ENCODE results near the gene CD58.

The CD58 gene

DNA sequence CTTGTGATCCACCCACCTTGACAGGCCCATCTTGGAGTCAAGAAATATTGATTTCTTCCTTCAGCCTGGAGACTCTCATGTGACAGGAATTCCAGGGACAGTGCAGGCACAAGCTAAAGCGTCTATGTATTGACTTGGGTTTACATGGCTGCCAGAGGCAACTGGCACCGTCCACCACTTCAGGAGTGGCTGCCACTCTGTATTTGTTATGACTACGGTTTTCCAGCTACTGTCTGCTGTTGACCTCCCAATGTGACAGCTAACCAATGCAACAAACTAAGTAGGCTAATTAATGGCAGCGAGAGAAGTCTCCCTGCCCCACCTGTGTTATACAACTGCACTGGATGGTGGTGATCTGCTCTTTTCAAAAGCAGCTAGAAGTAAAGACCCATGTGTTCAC, 56.9 kb downstream of the CD58 start:
- ChIA-PET POLR2A (interaction anchor here (1.0 to 2.0 kb wide), 3 partner anchors 10 to 32 kb away, joined by 3 to 26 read pairs (median 4); no protein-coding TSS in a partner anchor), CTCF (interaction anchor here (0.9 to 6.0 kb wide), 5 partner anchors 10 to 61 kb away, joined by 3 to 31 read pairs (median 24); no protein-coding TSS in a partner anchor)
- H3K27ac ChIP-seq (ENCODE audit: insufficient read depth in 1 of 2, low read depth in 1 of 2, low read length in 2 of 2, poor library complexity in 1 of 2, severe bottlenecking in 2 of 2), result peak overlapping the region in 1 of 2 experiments; percentile 80
- H3K36me3 ChIP-seq (ENCODE audit: control insufficient read depth in 4 of 4, insufficient read depth in 4 of 4, low read length in 3 of 4), result peaks cover 0 to 7% (median 2%) of the 10 kb centered on the region in 4 experiments
- no peaks in the 10 kb centered on the region for H3K27me3 ChIP-seq (replicated peaks in 2 of 5; ENCODE audit: control insufficient read depth in 4 of 5, insufficient read depth in 5 of 5, low read length in 4 of 5)
- peaks cover 27 to 64% (median 50%) of the 10 kb centered on the region in 4 experiments for H3K4me1 ChIP-seq (ENCODE audit: control extremely low read depth in 1 of 4, control insufficient read depth in 4 of 4, insufficient read depth in 4 of 4, low read length in 3 of 4)
- peaks cover 0 to 3% (median 0%) of the 10 kb centered on the region in 5 experiments for H3K9me3 ChIP-seq (ENCODE audit: control extremely low read depth in 1 of 5, control insufficient read depth in 4 of 5, insufficient read depth in 2 of 5, low read depth in 1 of 5, low read length in 4 of 5)
- no peak overlapping the region for H3K4me3 ChIP-seq (ENCODE audit: control insufficient read depth in 1 of 7, extremely low read depth in 1 of 7, insufficient read depth in 4 of 7, low read depth in 2 of 7, low read length in 6 of 7)
- no peak for DNase-seq
- WGBS (ENCODE audit: insufficient coverage), result 96% methylated on average over 4 of the region's 4 CpGs

DNA sequence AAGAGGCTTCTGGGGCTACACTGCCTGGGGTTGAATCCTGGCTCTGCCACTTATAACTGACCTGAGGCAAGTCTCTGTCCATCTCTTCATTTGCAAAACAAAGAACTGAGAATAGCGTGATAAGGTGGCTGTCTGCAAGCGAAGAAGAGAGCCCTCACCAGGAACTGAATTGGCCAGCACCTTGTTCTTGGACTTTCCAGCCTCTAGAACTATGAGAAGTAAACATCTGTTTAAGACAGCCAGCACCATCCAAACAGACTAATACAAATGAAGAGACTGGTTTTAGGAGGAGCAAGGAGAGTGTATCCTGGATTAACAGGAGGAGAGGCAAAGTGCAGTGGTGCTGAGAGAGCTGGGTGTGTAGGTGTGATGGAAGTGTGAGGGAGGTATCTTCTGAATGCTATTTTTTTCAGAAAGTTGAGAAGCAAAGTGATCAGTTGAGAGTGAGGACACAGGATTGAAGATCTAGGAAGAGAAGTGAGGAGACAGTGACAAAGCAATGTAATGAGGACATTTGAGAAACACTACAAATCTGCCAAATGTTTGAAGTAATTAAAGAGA, 59.3 kb downstream of the CD58 start:
- H3K9me3 ChIP-seq (ENCODE audit: control extremely low read depth in 1 of 5, control insufficient read depth in 4 of 5, insufficient read depth in 2 of 5, low read depth in 1 of 5, low read length in 4 of 5), result peaks cover 0 to 3% (median 0%) of the 10 kb centered on the region in 5 experiments
- peaks cover 30 to 73% (median 54%) of the 10 kb centered on the region in 4 experiments for H3K4me1 ChIP-seq (ENCODE audit: control extremely low read depth in 1 of 4, control insufficient read depth in 4 of 4, insufficient read depth in 4 of 4, low read length in 3 of 4)
- H3K27ac ChIP-seq (ENCODE audit: insufficient read depth in 1 of 2, low read depth in 1 of 2, low read length in 2 of 2, poor library complexity in 1 of 2, severe bottlenecking in 2 of 2), result no peak overlapping the region
- ChIA-PET POLR2A (no interaction called here), CTCF (interaction anchor here (1.0 to 5.4 kb wide), 4 partner anchors 12 to 58 kb away, joined by 3 to 24 read pairs (median 4); no protein-coding TSS in a partner anchor)
- no peaks in the 10 kb centered on the region for H3K27me3 ChIP-seq (replicated peaks in 2 of 5; ENCODE audit: control insufficient read depth in 4 of 5, insufficient read depth in 5 of 5, low read length in 4 of 5)
- H3K36me3 ChIP-seq (ENCODE audit: control insufficient read depth in 4 of 4, insufficient read depth in 4 of 4, low read length in 3 of 4), result peaks cover 0 to 4% (median 0%) of the 10 kb centered on the region in 4 experiments
- DNase-seq, result no peak
- no CpG with 5 or more reads among the region's 2 CpGs for WGBS (ENCODE audit: insufficient coverage)
- H3K4me3 ChIP-seq (ENCODE audit: control insufficient read depth in 1 of 7, extremely low read depth in 1 of 7, insufficient read depth in 4 of 7, low read depth in 2 of 7, low read length in 6 of 7), result no peak overlapping the region

DNA sequence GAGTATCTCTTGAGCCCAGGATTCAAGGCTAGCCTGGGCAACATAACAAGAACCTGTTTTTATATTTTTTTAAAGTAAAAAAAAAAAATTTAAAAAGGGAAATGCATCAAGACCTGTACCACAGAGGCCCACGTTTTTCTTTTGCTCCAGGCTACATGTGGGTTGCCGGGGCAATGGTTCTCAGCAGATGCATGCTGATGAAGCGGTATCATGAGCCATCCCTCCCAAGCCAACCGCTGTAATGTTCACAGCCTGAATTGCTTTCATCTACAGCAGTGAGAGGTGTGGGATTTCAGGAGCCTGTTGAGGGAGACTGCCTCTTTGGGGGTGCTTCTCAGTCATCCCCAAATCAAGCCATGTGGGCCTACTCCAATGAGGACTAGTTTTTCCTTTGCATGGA, 60.5 kb downstream of the CD58 start:
- peak; percentile 42 to 92 (median 90) for DNase-seq
- peaks cover 28 to 73% (median 43%) of the 10 kb centered on the region in 4 experiments for H3K4me1 ChIP-seq (ENCODE audit: control extremely low read depth in 1 of 4, control insufficient read depth in 4 of 4, insufficient read depth in 4 of 4, low read length in 3 of 4)
- H3K36me3 ChIP-seq (ENCODE audit: control insufficient read depth in 4 of 4, insufficient read depth in 4 of 4, low read length in 3 of 4), result peaks cover 0 to 4% (median 0%) of the 10 kb centered on the region in 4 experiments
- H3K27ac ChIP-seq (ENCODE audit: insufficient read depth in 1 of 2, low read depth in 1 of 2, low read length in 2 of 2, poor library complexity in 1 of 2, severe bottlenecking in 2 of 2), result no peak overlapping the region
- peaks cover 0 to 3% (median 0%) of the 10 kb centered on the region in 5 experiments for H3K9me3 ChIP-seq (ENCODE audit: control extremely low read depth in 1 of 5, control insufficient read depth in 4 of 5, insufficient read depth in 2 of 5, low read depth in 1 of 5, low read length in 4 of 5)
- WGBS (ENCODE audit: insufficient coverage), result 56% methylated on average over 2 of the region's 4 CpGs
- H3K4me3 ChIP-seq (ENCODE audit: control insufficient read depth in 1 of 7, extremely low read depth in 1 of 7, insufficient read depth in 4 of 7, low read depth in 2 of 7, low read length in 6 of 7), result no peak overlapping the region
- H3K27me3 ChIP-seq (replicated peaks in 2 of 5; ENCODE audit: control insufficient read depth in 4 of 5, insufficient read depth in 5 of 5, low read length in 4 of 5), result no peaks in the 10 kb centered on the region
- ChIA-PET CTCF (interaction anchor here (1.0 to 5.4 kb wide), 4 partner anchors 10 to 34 kb away, joined by 3 to 24 read pairs (median 5); no protein-coding TSS in a partner anchor), POLR2A (no interaction called here)

DNA sequence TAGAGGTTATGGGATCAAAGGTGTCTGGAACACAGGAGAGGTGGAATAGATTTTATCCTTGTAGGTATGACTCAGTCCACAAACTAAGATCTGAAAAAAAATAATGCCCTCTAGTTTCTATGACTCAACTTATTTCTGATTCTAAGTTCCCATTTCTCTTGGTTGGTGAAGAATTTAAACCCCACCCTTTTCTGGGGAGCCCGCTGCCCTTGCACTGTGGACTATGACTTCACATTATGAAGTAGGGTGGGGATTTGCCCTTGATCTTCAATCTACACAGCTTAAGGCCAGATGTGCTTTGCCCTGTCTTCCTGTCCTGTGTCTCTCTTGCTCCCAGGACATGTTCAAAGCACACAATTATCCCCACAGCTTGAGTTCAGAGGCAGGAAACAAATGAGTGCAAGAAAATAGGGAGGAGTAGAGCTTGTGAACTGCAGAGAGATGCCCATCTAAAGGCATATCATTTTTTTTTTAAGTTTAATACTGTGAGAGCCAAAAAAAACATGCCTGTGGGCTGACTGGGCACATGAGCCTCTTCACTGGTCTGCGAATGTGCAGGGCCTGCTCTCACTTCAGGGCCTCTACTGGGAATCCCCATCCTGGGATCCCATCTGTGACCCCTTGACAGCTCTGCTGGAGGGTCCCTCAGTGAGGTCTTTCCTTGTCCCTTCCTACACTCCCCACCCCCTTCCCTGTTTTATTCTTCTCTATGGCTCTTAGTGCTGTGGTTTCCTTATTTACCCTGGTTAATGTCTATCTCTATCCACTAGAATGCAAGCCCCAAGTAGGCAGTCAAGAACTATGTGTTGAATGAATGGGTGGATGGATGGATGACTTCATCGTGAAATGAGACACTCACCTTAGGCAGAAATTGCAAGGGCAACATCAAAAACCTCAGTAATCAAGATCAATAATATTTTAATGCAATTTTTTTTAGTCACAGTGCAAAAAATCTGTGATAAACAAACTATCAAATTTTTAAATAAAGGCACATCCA, 61.5 kb downstream of the CD58 start:
- DNase-seq, result peak; percentile 48 to 89 (median 85)
- whole genome bisulfite sequencing (ENCODE audit: insufficient coverage), result 100% methylated on average over 1 of the region's 3 CpGs
- peaks cover 0 to 4% (median 0%) of the 10 kb centered on the region in 4 experiments for H3K36me3 ChIP-seq (ENCODE audit: control insufficient read depth in 4 of 4, insufficient read depth in 4 of 4, low read length in 3 of 4)
- POLR2A ChIA-PET, result no interaction called here
- peak overlapping the region in 1 of 7 experiments; percentile 28 for H3K4me3 ChIP-seq (ENCODE audit: control insufficient read depth in 1 of 7, extremely low read depth in 1 of 7, insufficient read depth in 4 of 7, low read depth in 2 of 7, low read length in 6 of 7)
- no peaks in the 10 kb centered on the region for H3K27me3 ChIP-seq (replicated peaks in 2 of 5; ENCODE audit: control insufficient read depth in 4 of 5, insufficient read depth in 5 of 5, low read length in 4 of 5)
- peaks cover 0 to 3% (median 0%) of the 10 kb centered on the region in 5 experiments for H3K9me3 ChIP-seq (ENCODE audit: control extremely low read depth in 1 of 5, control insufficient read depth in 4 of 5, insufficient read depth in 2 of 5, low read depth in 1 of 5, low read length in 4 of 5)
- CTCF ChIA-PET, result interaction anchor here (2.3 kb wide), 1 partner anchor 10 kb away, joined by 7 read pairs; no protein-coding TSS in a partner anchor
- H3K4me1 ChIP-seq (ENCODE audit: control extremely low read depth in 1 of 4, control insufficient read depth in 4 of 4, insufficient read depth in 4 of 4, low read length in 3 of 4), result peaks cover 25 to 71% (median 41%) of the 10 kb centered on the region in 4 experiments
- H3K27ac ChIP-seq (ENCODE audit: insufficient read depth in 1 of 2, low read depth in 1 of 2, low read length in 2 of 2, poor library complexity in 1 of 2, severe bottlenecking in 2 of 2), result no peak overlapping the region

DNA sequence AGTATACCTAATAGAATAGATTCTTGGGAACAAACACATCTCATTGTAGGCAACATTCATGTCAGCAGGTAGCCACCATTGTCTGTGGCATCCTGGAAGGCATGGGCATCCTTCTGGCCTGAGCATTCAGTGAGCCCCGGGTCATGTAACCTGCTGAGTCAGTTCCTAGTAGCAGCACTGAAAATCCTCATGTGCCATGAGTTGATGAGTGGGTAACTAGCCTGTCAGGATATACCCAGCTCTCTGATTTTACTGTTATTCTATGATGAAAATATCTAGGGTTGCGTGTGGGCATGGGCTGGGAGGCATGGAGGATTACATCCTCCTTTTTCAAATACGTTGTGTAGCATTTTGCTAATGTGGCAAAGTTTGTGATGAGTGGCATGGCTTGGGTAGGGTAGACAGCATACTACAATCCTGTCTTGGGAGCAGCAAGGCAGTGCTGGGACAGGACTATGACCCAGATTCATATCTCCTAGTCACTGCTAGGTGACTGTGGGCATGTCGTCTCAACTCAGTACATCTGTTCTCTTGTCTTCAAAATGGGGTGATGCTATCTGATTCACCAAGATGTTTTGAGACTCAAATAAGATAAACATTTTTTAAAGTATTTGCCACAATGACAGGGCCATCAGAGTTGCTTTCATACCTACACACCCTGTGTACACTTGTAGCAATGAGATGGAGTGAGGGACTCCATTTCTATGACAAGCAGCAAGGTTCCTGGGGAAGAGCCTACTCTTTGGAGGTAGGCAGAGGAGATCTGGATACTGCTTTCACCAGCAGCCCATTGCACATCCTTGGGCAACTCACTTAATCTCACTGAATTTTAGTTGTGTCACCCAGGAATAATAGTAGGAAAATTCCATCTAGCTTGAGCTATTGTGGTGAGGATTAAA, 62.5 kb downstream of the CD58 start:
- peaks cover 25 to 71% (median 42%) of the 10 kb centered on the region in 4 experiments for H3K4me1 ChIP-seq (ENCODE audit: control extremely low read depth in 1 of 4, control insufficient read depth in 4 of 4, insufficient read depth in 4 of 4, low read length in 3 of 4)
- no peak overlapping the region for H3K27ac ChIP-seq (ENCODE audit: insufficient read depth in 1 of 2, low read depth in 1 of 2, low read length in 2 of 2, poor library complexity in 1 of 2, severe bottlenecking in 2 of 2)
- H3K36me3 ChIP-seq (ENCODE audit: control insufficient read depth in 4 of 4, insufficient read depth in 4 of 4, low read length in 3 of 4), result peaks cover 0 to 4% (median 0%) of the 10 kb centered on the region in 4 experiments
- CTCF ChIA-PET, result interaction anchor here (0.8 to 2.3 kb wide), 3 partner anchors 9 to 370 kb away, joined by 3 to 7 read pairs (median 3); no protein-coding TSS in a partner anchor
- 62% methylated on average over 3 of the region's 4 CpGs for WGBS (ENCODE audit: insufficient coverage)
- no peak overlapping the region for H3K4me3 ChIP-seq (ENCODE audit: control insufficient read depth in 1 of 7, extremely low read depth in 1 of 7, insufficient read depth in 4 of 7, low read depth in 2 of 7, low read length in 6 of 7)
- H3K9me3 ChIP-seq (ENCODE audit: control extremely low read depth in 1 of 5, control insufficient read depth in 4 of 5, insufficient read depth in 2 of 5, low read depth in 1 of 5, low read length in 4 of 5), result peaks cover 0 to 3% (median 0%) of the 10 kb centered on the region in 5 experiments
- POLR2A ChIA-PET, result no interaction called here
- no peaks in the 10 kb centered on the region for H3K27me3 ChIP-seq (replicated peaks in 2 of 5; ENCODE audit: control insufficient read depth in 4 of 5, insufficient read depth in 5 of 5, low read length in 4 of 5)
- DNase-seq, result no peak

DNA sequence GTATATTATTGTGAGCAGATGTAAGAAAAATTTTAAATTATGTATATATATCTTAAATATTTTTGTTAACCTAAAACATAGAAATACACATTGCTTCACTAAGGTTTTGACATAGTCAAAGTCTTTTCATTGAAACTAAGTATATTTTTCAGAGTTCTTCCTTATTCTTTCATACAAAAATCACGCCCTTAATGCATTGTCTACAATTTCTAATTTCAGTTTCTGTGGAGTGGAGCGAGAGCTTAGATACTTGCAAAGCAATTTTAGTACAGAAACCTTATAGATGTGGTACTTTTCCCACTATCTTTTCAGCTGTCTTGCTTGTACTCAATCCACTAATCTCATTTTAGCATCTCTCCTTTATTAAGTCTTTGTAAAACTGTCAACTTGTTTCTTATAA, 63.2 kb downstream of the CD58 start:
- CTCF ChIA-PET, result interaction anchor here (0.8 to 1.0 kb wide), 2 partner anchors 64 to 369 kb away, joined by 3 read pairs; no protein-coding TSS in a partner anchor
- WGBS (ENCODE audit: insufficient coverage), result no CpG with 5 or more reads among the region's 2 CpGs

More for the DNA sequence above, 63.2 kb downstream of the CD58 start:
- H3K36me3 ChIP-seq (ENCODE audit: control insufficient read depth in 4 of 4, insufficient read depth in 4 of 4, low read length in 3 of 4), result no peaks in the 10 kb centered on the region
- peaks cover 29 to 73% (median 43%) of the 10 kb centered on the region in 4 experiments for H3K4me1 ChIP-seq (ENCODE audit: control extremely low read depth in 1 of 4, control insufficient read depth in 4 of 4, insufficient read depth in 4 of 4, low read length in 3 of 4)
- POLR2A ChIA-PET, result no interaction called here
- H3K9me3 ChIP-seq (ENCODE audit: control extremely low read depth in 1 of 5, control insufficient read depth in 4 of 5, insufficient read depth in 2 of 5, low read depth in 1 of 5, low read length in 4 of 5), result peaks cover 0 to 3% (median 0%) of the 10 kb centered on the region in 5 experiments
- no peaks in the 10 kb centered on the region for H3K27me3 ChIP-seq (replicated peaks in 2 of 5; ENCODE audit: control insufficient read depth in 4 of 5, insufficient read depth in 5 of 5, low read length in 4 of 5)
- no peak overlapping the region for H3K27ac ChIP-seq (ENCODE audit: insufficient read depth in 1 of 2, low read depth in 1 of 2, low read length in 2 of 2, poor library complexity in 1 of 2, severe bottlenecking in 2 of 2)
- no peak for DNase-seq
- H3K4me3 ChIP-seq (ENCODE audit: control insufficient read depth in 1 of 7, extremely low read depth in 1 of 7, insufficient read depth in 4 of 7, low read depth in 2 of 7, low read length in 6 of 7), result no peak overlapping the region

All from common myeloid progenitor, CD34-positive (primary cell).